Trophoblast cell (in vitro differentiated cells and primary cell): Measurements from ENCODE around the gene SMOC1.

Experiments
- DNase-seq, 2 donors: peaks; one replicate each; pipeline ENCODE4 v3.0.0-alpha.2; 2016
- H2AFZ ChIP-seq: 2 replicates; pipeline ENCODE4 v1.6.1; 2013; ENCODE audit warnings: low read length, moderate library complexity, mild to moderate bottlenecking; ENCODE audit not compliant: insufficient read depth, poor library complexity
- H2AK5ac ChIP-seq: 2 replicates; pipeline ENCODE4 v1.6.1; 2013; ENCODE audit warnings: mild to moderate bottlenecking, low read length
- H2BK120ac ChIP-seq: 2 replicates; pipeline ENCODE4 v1.6.1; 2013; ENCODE audit warnings: low read length, mild to moderate bottlenecking, moderate library complexity; ENCODE audit not compliant: insufficient read depth, poor library complexity
- H2BK12ac ChIP-seq: 2 replicates; pipeline ENCODE4 v1.6.1; 2013; ENCODE audit warnings: mild to moderate bottlenecking, low read length, moderate library complexity
- H2BK5ac ChIP-seq: 2 replicates; pipeline ENCODE4 v1.6.1; 2013; ENCODE audit warnings: low read length, low read depth, moderate library complexity, mild to moderate bottlenecking; ENCODE audit not compliant: poor library complexity
- H3K14ac ChIP-seq: 2 replicates; pipeline ENCODE4 v1.6.1; 2013; ENCODE audit warnings: mild to moderate bottlenecking, low read length
- H3K18ac ChIP-seq: 2 replicates; pipeline ENCODE4 v1.6.1; 2013; ENCODE audit warnings: mild to moderate bottlenecking, low read length
- H3K23ac ChIP-seq: 2 replicates; pipeline ENCODE4 v1.6.1; 2013; ENCODE audit warnings: low read length
- H3K27ac ChIP-seq: 2 replicates; pipeline ENCODE4 v1.5.1; 2013; ENCODE audit warnings: low read depth, mild to moderate bottlenecking, inconsistent platforms, low read length, moderate library complexity
- H3K27me3 ChIP-seq: 2 replicates; pipeline ENCODE4 v1.6.1; 2013; ENCODE audit warnings: inconsistent platforms, mild to moderate bottlenecking, low read length, moderate library complexity; ENCODE audit not compliant: insufficient read depth
- H3K36me3 ChIP-seq, 2 experiments: 1 replicate in 1 of 2; 2 replicates in 1 of 2; pipeline ENCODE4 v1.6.1; 2013; ENCODE audit warnings: low read length in 2 of 2, mild to moderate bottlenecking in 2 of 2, moderate library complexity in 1 of 2; ENCODE audit not compliant: insufficient read depth in 2 of 2, control insufficient read depth in 1 of 2
- H3K4ac ChIP-seq: 2 replicates; pipeline ENCODE4 v1.6.1; 2013; ENCODE audit warnings: low read depth, mild to moderate bottlenecking, low read length, moderate library complexity
- H3K4me1 ChIP-seq, 2 experiments: 1 replicate in 1 of 2; 2 replicates in 1 of 2; pipeline ENCODE4 v1.6.1; 2013; ENCODE audit warnings: low read length in 2 of 2, mild to moderate bottlenecking in 2 of 2, moderate library complexity in 1 of 2; ENCODE audit not compliant: insufficient read depth in 2 of 2, control insufficient read depth in 1 of 2
- H3K4me2 ChIP-seq: 2 replicates; pipeline ENCODE4 v1.6.1; 2013; ENCODE audit warnings: inconsistent platforms, mild to moderate bottlenecking, low read length, moderate library complexity
- H3K4me3 ChIP-seq: 2 replicates; pipeline ENCODE4 v1.5.1; 2013; ENCODE audit warnings: mild to moderate bottlenecking, low read depth, low read length, inconsistent platforms
- H3K79me1 ChIP-seq: one replicate; pipeline ENCODE4 v1.6.1; 2013; ENCODE audit warnings: low read length
- H3K79me2 ChIP-seq: 2 replicates; pipeline ENCODE4 v1.6.1; 2013; ENCODE audit warnings: low read length, mild to moderate bottlenecking; ENCODE audit not compliant: control insufficient read depth, insufficient read depth, poor library complexity
- H3K9ac ChIP-seq: 2 replicates; pipeline ENCODE4 v1.6.1; 2013; ENCODE audit warnings: mild to moderate bottlenecking, low read length
- H3K9me3 ChIP-seq: 2 replicates; pipeline ENCODE4 v1.6.1; 2013; ENCODE audit warnings: low read depth, mild to moderate bottlenecking, control low read depth, inconsistent platforms, low read length; ENCODE audit not compliant: insufficient read depth
- H4K12ac ChIP-seq: 2 replicates; pipeline ENCODE4 v1.6.1; 2013; ENCODE audit warnings: low read depth, mild to moderate bottlenecking, low read length, moderate library complexity
- H4K8ac ChIP-seq: 2 replicates; pipeline ENCODE4 v1.6.1; 2013; ENCODE audit warnings: low read depth, mild to moderate bottlenecking, low read length, moderate library complexity
- H4K91ac ChIP-seq: one replicate; pipeline ENCODE4 v1.6.1; 2013; ENCODE audit warnings: low read depth, mild to moderate bottlenecking, low read length, moderate library complexity
- WGBS: extraction: QIAGEN DNeasy Blood & Tissue Kit; methylation state at CpG from one replicate; pipeline ENCODE4 v1.1.7; 2013; ENCODE audit warnings: missing lambda C conversion rate; ENCODE audit not compliant: insufficient read length, insufficient coverage; ENCODE audit errors: extremely low coverage; 5-methylcytosine and 5-hydroxymethylcytosine counted together

The SMOC1 gene

GRCh38 chr14:69882915-69883314 is 3.7 kb downstream of the SMOC1 start:
- Histone ChIP-seq H3K36me3 (no peaks in the 10 kb centered on the region), H2BK5ac (no peak overlapping the region), H4K91ac (no peak overlapping the region), H3K9me3 (peaks cover 8% of the 10 kb centered on the region), H3K18ac (no peak overlapping the region), H3K27ac (no peak overlapping the region), H2AFZ (no peak overlapping the region), H3K9ac (no peak overlapping the region), H3K27me3 (peaks cover 39% of the 10 kb centered on the region), H3K14ac (no peak overlapping the region), H3K23ac (no peak overlapping the region), H2BK12ac (no peak overlapping the region), H2BK120ac (no peak overlapping the region), H4K12ac (no peak overlapping the region), H3K79me2 (no peaks in the 10 kb centered on the region), H4K8ac (no peak overlapping the region), H3K4me1 (peaks cover 0 to 4% of the 10 kb centered on the region in 2 experiments), H2AK5ac (no peak overlapping the region), H3K4me2 (no peak overlapping the region), H3K4me3 (no peak overlapping the region), H3K79me1 (no peaks in the 10 kb centered on the region), H3K4ac (no peak overlapping the region)
- DNase-seq = no peak
- WGBS = no CpG with 5 or more reads among the region's 2 CpGs

GRCh38 chr14:69886453-69887242 is 7.4 kb downstream of the SMOC1 start:
- no peaks in the 10 kb centered on the region for H3K79me1 ChIP-seq
- H3K4me1 ChIP-seq = no peaks in the 10 kb centered on the region
- peaks cover 1% of the 10 kb centered on the region for H3K9me3 ChIP-seq
- no peak overlapping the region for H4K91ac ChIP-seq
- no peak overlapping the region for H3K27ac ChIP-seq
- H2BK12ac ChIP-seq = no peak overlapping the region
- no peak overlapping the region for H3K23ac ChIP-seq
- no peak for DNase-seq
- H3K36me3 ChIP-seq = no peaks in the 10 kb centered on the region
- H2BK120ac ChIP-seq = no peak overlapping the region
- H4K12ac ChIP-seq = no peak overlapping the region
- H2BK5ac ChIP-seq = no peak overlapping the region
- no peak overlapping the region for H3K4me3 ChIP-seq
- no peak overlapping the region for H2AK5ac ChIP-seq
- no peak overlapping the region for H2AFZ ChIP-seq
- no peaks in the 10 kb centered on the region for H3K79me2 ChIP-seq
- peaks cover 6% of the 10 kb centered on the region for H3K27me3 ChIP-seq
- no peak overlapping the region for H3K14ac ChIP-seq
- H3K18ac ChIP-seq = no peak overlapping the region
- H4K8ac ChIP-seq = no peak overlapping the region
- WGBS = no CpG with 5 or more reads among the region's 2 CpGs
- no peak overlapping the region for H3K4me2 ChIP-seq
- H3K9ac ChIP-seq = no peak overlapping the region
- H3K4ac ChIP-seq = no peak overlapping the region

- Histone ChIP-seq H3K14ac (no peak overlapping the region), H2AFZ (no peak overlapping the region), H2BK120ac (no peak overlapping the region), H2BK12ac (no peak overlapping the region), H2AK5ac (no peak overlapping the region), H3K18ac (no peak overlapping the region), H3K4me1 (no peaks in the 10 kb centered on the region), H4K8ac (no peak overlapping the region), H3K36me3 (no peaks in the 10 kb centered on the region), H3K27me3 (no peaks in the 10 kb centered on the region), H3K79me1 (no peaks in the 10 kb centered on the region), H4K12ac (no peak overlapping the region), H3K4me2 (no peak overlapping the region), H3K4ac (no peak overlapping the region), H3K23ac (no peak overlapping the region), H3K27ac (no peak overlapping the region), H4K91ac (no peak overlapping the region), H3K79me2 (no peaks in the 10 kb centered on the region), H3K4me3 (no peak overlapping the region), H3K9me3 (peaks cover 1% of the 10 kb centered on the region), H3K9ac (no peak overlapping the region), H2BK5ac (no peak overlapping the region)
- DNase-seq = no peak
- WGBS = no CpG with 5 or more reads among the region's 9 CpGs
These were observed 8.8 kb downstream of the SMOC1 start for GRCh38 chr14:69887740-69888657.

- no peak overlapping the region for H4K12ac ChIP-seq
- no peak overlapping the region for H4K8ac ChIP-seq
- H3K79me1 ChIP-seq = no peaks in the 10 kb centered on the region
- no peak for DNase-seq
- H2AK5ac ChIP-seq = no peak overlapping the region
- H3K14ac ChIP-seq = no peak overlapping the region
- no peak overlapping the region for H2BK120ac ChIP-seq
- no CpG with 5 or more reads among the region's 8 CpGs for WGBS
- H2AFZ ChIP-seq = no peak overlapping the region
- no peak overlapping the region for H3K4ac ChIP-seq
- H3K9ac ChIP-seq = no peak overlapping the region
- no peaks in the 10 kb centered on the region for H3K36me3 ChIP-seq
- no peak overlapping the region for H2BK5ac ChIP-seq
- H3K27me3 ChIP-seq = no peaks in the 10 kb centered on the region
- H3K79me2 ChIP-seq = no peaks in the 10 kb centered on the region
- no peak overlapping the region for H3K27ac ChIP-seq
- H3K9me3 ChIP-seq = peaks cover 1% of the 10 kb centered on the region
- no peaks in the 10 kb centered on the region for H3K4me1 ChIP-seq
- no peak overlapping the region for H3K23ac ChIP-seq
- H4K91ac ChIP-seq = no peak overlapping the region
- no peak overlapping the region for H3K18ac ChIP-seq
- no peak overlapping the region for H2BK12ac ChIP-seq
- no peak overlapping the region for H3K4me2 ChIP-seq
- H3K4me3 ChIP-seq = no peak overlapping the region
These were observed 12.2 kb downstream of the SMOC1 start for GRCh38 chr14:69891422-69891821.
